ENCODE results near the gene USP19.

DNA sequence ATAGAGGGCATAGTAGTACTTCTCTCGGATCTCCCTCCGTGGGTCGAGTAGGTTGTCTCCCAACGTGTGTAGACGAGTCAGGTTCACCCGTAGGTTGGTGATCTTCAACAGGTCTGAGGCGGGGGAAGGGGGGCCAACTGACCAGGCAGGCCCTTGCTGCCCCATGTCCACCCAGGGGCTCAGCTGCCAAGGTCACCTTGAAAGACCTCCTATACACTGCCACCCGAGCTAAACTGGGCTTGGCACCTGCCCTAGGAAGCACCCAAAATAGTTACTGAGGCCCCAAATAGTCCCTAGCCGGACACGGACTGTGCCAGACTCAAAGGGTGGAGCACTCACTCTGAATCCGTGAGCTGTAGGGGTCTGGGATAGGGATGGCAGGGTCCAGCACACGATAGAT is 10.4 kb upstream of the USP19 start:
- TF ChIP-seq ZNF274 (IDR thresholded peaks at IDR 0.05; ENCODE audit: low read depth, low read length), result no peak
- TF ChIP-seq YY1 (IDR thresholded peaks at IDR 0.05; ENCODE audit: insufficient read depth, insufficient read length), result no peak
- no peak for TF ChIP-seq SUZ12 (IDR thresholded peaks at IDR 0.05; ENCODE audit: extremely low read depth, insufficient read depth, insufficient read length)
